Loucy (cell line): Measurements from ENCODE around the gene CUL1.

Experiments
- H2AFZ ChIP-seq: fragments of 200-600 bp; sonication (generic); 2 replicates; pipeline ENCODE4 v1.6.0; 2016; ENCODE audit warnings: antibody characterized with exemption, mild to moderate bottlenecking, low read length, moderate library complexity
- H3F3A ChIP-seq: fragments of 200-600 bp; 2 replicates; pipeline ENCODE4 v1.6.0; 2016; ENCODE audit warnings: antibody characterized with exemption, low read depth, mild to moderate bottlenecking
- H3K27me3 ChIP-seq: fragments of 200-600 bp; sonication (generic); 2 replicates; pipeline ENCODE4 v1.6.1; 2014; ENCODE audit warnings: low read length, mild to moderate bottlenecking; ENCODE audit not compliant: insufficient read depth, poor library complexity, severe bottlenecking
- H3K36me3 ChIP-seq: fragments of 200-600 bp; sonication (generic); 2 replicates; pipeline ENCODE4 v1.6.1; 2016; ENCODE audit warnings: low read length; ENCODE audit not compliant: insufficient read depth
- H3K4me1 ChIP-seq: fragments of 200-600 bp; sonication (generic); 2 replicates; pipeline ENCODE4 v1.5.1; 2014; ENCODE audit warnings: low read length, mild to moderate bottlenecking; ENCODE audit not compliant: insufficient read depth, poor library complexity, severe bottlenecking
- H3K4me2 ChIP-seq: fragments of 200-600 bp; sonication (generic); 2 replicates; pipeline ENCODE4 v1.6.0; 2014; ENCODE audit warnings: antibody characterized with exemption, low read length, low read depth, mild to moderate bottlenecking; ENCODE audit not compliant: poor library complexity, severe bottlenecking
- H3K4me3 ChIP-seq: fragments of 200-600 bp; sonication (generic); 2 replicates; pipeline ENCODE4 v1.5.1; 2014; ENCODE audit warnings: low read length, mild to moderate bottlenecking, mixed read lengths; ENCODE audit not compliant: poor library complexity, severe bottlenecking
- H3K79me2 ChIP-seq: fragments of 200-600 bp; sonication (generic); 2 replicates; pipeline ENCODE4 v1.6.1; 2014; ENCODE audit warnings: low read length; ENCODE audit not compliant: insufficient read depth
- H3K9ac ChIP-seq: fragments of 200-600 bp; sonication (generic); 2 replicates; pipeline ENCODE4 v1.6.0; 2014; ENCODE audit warnings: mild to moderate bottlenecking, low read depth, low read length, moderate library complexity; ENCODE audit not compliant: poor library complexity, severe bottlenecking
- H3K9me2 ChIP-seq: fragments of 200-600 bp; sonication (generic); replicated peaks from 2 replicates; pipeline ENCODE4 v1.6.1; 2016; ENCODE audit warnings: low read depth, low read length, mixed read lengths
- H3K9me3 ChIP-seq: fragments of 200-600 bp; sonication (generic); 2 replicates; pipeline ENCODE4 v1.6.1; 2014; ENCODE audit warnings: mild to moderate bottlenecking, antibody characterized with exemption, low read length, low read depth; ENCODE audit not compliant: insufficient read depth
- H4K20me1 ChIP-seq: fragments of 200-600 bp; sonication (generic); 2 replicates; pipeline ENCODE4 v1.6.0; 2014; ENCODE audit warnings: antibody characterized with exemption, low read length, mild to moderate bottlenecking; ENCODE audit not compliant: insufficient read depth, poor library complexity, severe bottlenecking
- CTCF ChIP-seq: fragments of 200-600 bp; sonication (generic); conservative IDR thresholded peaks from 2 replicates; pipeline ENCODE4 v1.5.1; 2014; ENCODE audit warnings: mild to moderate bottlenecking, antibody characterized with exemption, low read length
- EZH2phosphoT487 ChIP-seq: fragments of 200-600 bp; IDR thresholded peaks from 2 replicates; pipeline ENCODE4 v1.6.1; 2018; ENCODE audit warnings: antibody characterized with exemption, mild to moderate bottlenecking, moderate library complexity, borderline replicate concordance

CUL1 gene

GRCh38 chr7:148738737-148739535 is 40.2 kb downstream of the CUL1 start:
- H3K4me2 ChIP-seq: no peak overlapping the region
- H2AFZ ChIP-seq: no peak overlapping the region
- H3K9me2 ChIP-seq: no peaks in the 10 kb centered on the region
- peaks cover 29% of the 10 kb centered on the region; the same call in 1 of the 2 replicates for H3K36me3 ChIP-seq
- peaks cover 3% of the 10 kb centered on the region; the same call in 1 of the 2 replicates for H3K79me2 ChIP-seq
- H4K20me1 ChIP-seq: no peaks in the 10 kb centered on the region
- no peaks in the 10 kb centered on the region; the same call in 1 of the 2 replicates for H3K9me3 ChIP-seq
- TF ChIP-seq CTCF: no peak
- TF ChIP-seq EZH2phosphoT487: no peak
- no peaks in the 10 kb centered on the region for H3K27me3 ChIP-seq
- no peak overlapping the region for H3K9ac ChIP-seq
- no peak overlapping the region for H3K4me3 ChIP-seq
- H3F3A ChIP-seq: no peaks in the 10 kb centered on the region
- no peaks in the 10 kb centered on the region for H3K4me1 ChIP-seq

GRCh38 chr7:148746135-148746534 is 47.4 kb downstream of the CUL1 start:
- H2AFZ ChIP-seq: no peak overlapping the region
- H3K36me3 ChIP-seq: peaks cover under 1% of the 10 kb centered on the region; the same call in 1 of the 2 replicates
- TF ChIP-seq EZH2phosphoT487: no peak
- TF ChIP-seq CTCF: no peak
- no peaks in the 10 kb centered on the region for H3K9me2 ChIP-seq
- no peak overlapping the region for H3K4me3 ChIP-seq
- H4K20me1 ChIP-seq: peaks cover 2% of the 10 kb centered on the region
- H3K4me2 ChIP-seq: no peak overlapping the region
- H3K9me3 ChIP-seq: no peaks in the 10 kb centered on the region; the same call in 1 of the 2 replicates
- no peaks in the 10 kb centered on the region for H3F3A ChIP-seq
- no peaks in the 10 kb centered on the region for H3K27me3 ChIP-seq
- no peaks in the 10 kb centered on the region for H3K4me1 ChIP-seq
- no peak overlapping the region for H3K9ac ChIP-seq
- H3K79me2 ChIP-seq: no peaks in the 10 kb centered on the region

- no peak overlapping the region for H3K4me3 ChIP-seq
- H3K36me3 ChIP-seq: no peaks in the 10 kb centered on the region
- no peaks in the 10 kb centered on the region for H3K27me3 ChIP-seq
- TF ChIP-seq CTCF (peak; percentile 42), EZH2phosphoT487 (no peak)
- no peak overlapping the region for H3K4me2 ChIP-seq
- no peaks in the 10 kb centered on the region for H3K79me2 ChIP-seq
- H3K9ac ChIP-seq: no peak overlapping the region
- H3K9me3 ChIP-seq: no peaks in the 10 kb centered on the region; the same call in 1 of the 2 replicates
- H2AFZ ChIP-seq: no peak overlapping the region
- H3K4me1 ChIP-seq: no peaks in the 10 kb centered on the region
- no peaks in the 10 kb centered on the region for H3F3A ChIP-seq
- H4K20me1 ChIP-seq: peaks cover 2% of the 10 kb centered on the region
- H3K9me2 ChIP-seq: no peaks in the 10 kb centered on the region
These were observed 48.6 kb downstream of the CUL1 start for GRCh38 chr7:148747274-148747673.
